Endothelial cell of umbilical vein (primary cell): Measurements from ENCODE around the gene MYBBP1A.
A peak's percentile ranks its signal among the peaks of the same experiment; 100 is the strongest.

ENCODE experiments used
- CTCF ChIP-seq, 2 donors: IDR thresholded peaks; 1 replicate in 1 of 2; 2 replicates in 1 of 2; pipeline ENCODE4 v1.5.1; 2011; ENCODE audit warnings: low read length in 2 of 2, mild to moderate bottlenecking in 2 of 2, moderate library complexity in 2 of 2, control low read depth in 1 of 2, inconsistent platforms in 1 of 2, low read depth in 1 of 2; ENCODE audit not compliant: insufficient read depth in 1 of 2; ENCODE audit errors: extremely low read depth in 1 of 2
- EZH2 ChIP-seq: IDR thresholded peaks from 2 replicates; pipeline ENCODE4 v1.6.1; 2012; ENCODE audit warnings: borderline replicate concordance, low read depth, mild to moderate bottlenecking, moderate library complexity, low read length, inconsistent platforms; ENCODE audit not compliant: severe bottlenecking
- FOS ChIP-seq: IDR thresholded peaks from 2 replicates; pipeline ENCODE4 v1.6.1; 2011; ENCODE audit warnings: mild to moderate bottlenecking, low read length, moderate library complexity, borderline replicate concordance; ENCODE audit not compliant: insufficient read depth
- GATA2 ChIP-seq: IDR thresholded peaks from 2 replicates; pipeline ENCODE4 v1.7.0; 2011; ENCODE audit warnings: low read depth, mild to moderate bottlenecking, moderate library complexity, mixed read lengths, low read length; ENCODE audit not compliant: insufficient read length, insufficient read depth
- JUN ChIP-seq: IDR thresholded peaks from 2 replicates; pipeline ENCODE4 v1.6.1; 2011; ENCODE audit warnings: borderline replicate concordance, low read depth; ENCODE audit not compliant: insufficient read length, insufficient read depth
- MAX ChIP-seq: IDR thresholded peaks from 2 replicates; pipeline ENCODE4 v1.6.1; 2011; ENCODE audit not compliant: insufficient read depth, insufficient read length
- MYC ChIP-seq: IDR thresholded peaks from one replicate; pipeline ENCODE4 v1.6.1; 2011; ENCODE audit warnings: mild to moderate bottlenecking, low read depth, low read length
- POLR2A ChIP-seq: IDR thresholded peaks from 2 replicates; pipeline ENCODE4 v1.6.1; 2012; ENCODE audit warnings: low read depth, mild to moderate bottlenecking, control low read depth, low read length
- POLR2AphosphoS5 ChIP-seq: IDR thresholded peaks from 2 replicates; pipeline ENCODE4 v1.6.1; 2012; ENCODE audit warnings: low read depth, mild to moderate bottlenecking, control low read depth, low read length, moderate library complexity; ENCODE audit not compliant: insufficient read depth

- TF ChIP-seq CTCF (IDR thresholded peaks at IDR 0.05; ENCODE audit: extremely low read depth in 1 of 2, insufficient read depth in 1 of 2, low read depth in 1 of 2, low read length in 2 of 2), result peak in 1 of 2 donors; percentile 2
- no peak for TF ChIP-seq POLR2A
- no peak for TF ChIP-seq GATA2
- TF ChIP-seq MAX, result no peak
- TF ChIP-seq POLR2AphosphoS5, result no peak
- no peak for TF ChIP-seq EZH2
- TF ChIP-seq JUN, result no peak
- no peak for TF ChIP-seq MYC
- no peak for TF ChIP-seq FOS
Observed at GRCh38 chr17:4541328-4542002, 13.7 kb downstream of the MYBBP1A start.
